MCF 10A (cell line): Measurements from ENCODE around the gene THEMIS. TPM values are rescaled to one million over a fixed set of nuclear protein-coding genes. Genes with fewer than 3 reads are reported as not detected.

ENCODE experiments used
- BruUV-seq: library from RNA; stranded (reverse); fragments of 400-500 nt; replicated peaks from 2 replicates; lab custom pipeline; 2021; lab: Mats Ljungman, UMichigan
- CTCF ChIA-PET: fragments of 300-600 bp; sonication (Branson Sonifier 250); formaldehyde crosslinking; extraction: SDS; loops from one replicate; lab custom pipeline; 2021; ENCODE audit warnings: antibody characterized with exemption, inconsistent platforms; lab: Yijun Ruan, JAX
- POLR2A ChIA-PET: fragments of 300-600, 350-650 bp; sonication (Branson Sonifier 250); formaldehyde crosslinking; extraction: SDS; loops from one replicate; lab custom pipeline; 2020; ENCODE audit warnings: antibody characterized with exemption, inconsistent platforms; lab: Yijun Ruan, JAX
- DNase-seq: peaks from one replicate; pipeline ENCODE4 v3.0.0-alpha.2; 2018; ENCODE audit not compliant: unreplicated experiment
- H3K27ac Mint-ChIP-seq: one replicate; pipeline ENCODE4 v1.8.0; 2022; ENCODE audit warnings: mild to moderate bottlenecking, low read depth, mixed read lengths; ENCODE audit not compliant: unreplicated experiment
- H3K27me3 Mint-ChIP-seq: one replicate; pipeline ENCODE4 v1.8.0; 2022; ENCODE audit warnings: mixed read lengths; ENCODE audit not compliant: insufficient read depth, unreplicated experiment
- H3K36me3 Mint-ChIP-seq: one replicate; pipeline ENCODE4 v1.8.0; 2022; ENCODE audit warnings: mild to moderate bottlenecking, moderate library complexity, mixed read lengths; ENCODE audit not compliant: insufficient read depth, unreplicated experiment
- H3K4me1 Mint-ChIP-seq: one replicate; pipeline ENCODE4 v1.8.0; 2022; ENCODE audit warnings: mixed read lengths; ENCODE audit not compliant: insufficient read depth, unreplicated experiment
- H3K4me3 Mint-ChIP-seq: one replicate; pipeline ENCODE4 v1.8.0; 2022; ENCODE audit warnings: mild to moderate bottlenecking, moderate library complexity, mixed read lengths; ENCODE audit not compliant: unreplicated experiment
- H3K9me3 Mint-ChIP-seq: one replicate; pipeline ENCODE4 v1.8.0; 2022; ENCODE audit warnings: mixed read lengths; ENCODE audit not compliant: unreplicated experiment
- CTCF ChIP-seq: fragments of 200-600 bp; IDR thresholded peaks from one replicate; pipeline ENCODE4 v1.8.0; 2022; ENCODE audit warnings: antibody characterized with exemption, mild to moderate bottlenecking; ENCODE audit not compliant: unreplicated experiment
- intact Hi-C: fragments of 100-400 bp; cut with micrococcal nuclease; formaldehyde crosslinking; loops from 2 replicates; pipeline ENCODE4 v1.14.1; 2022
- total RNA-seq: library from RNA; stranded (reverse); gene quantifications from 2 replicates; pipeline ENCODE4 v1.2.3, GENCODE V29; 2022

Gene THEMIS
- total RNA-seq, 1 experiment from 2014 or later = not detected

GRCh38 chr6:127880429-127880828 lies 20.4 kb downstream of the THEMIS start:
- no peaks in the 10 kb centered on the region for H3K27me3 Mint-ChIP-seq
- no peaks in the 10 kb centered on the region for H3K9me3 Mint-ChIP-seq
- H3K36me3 Mint-ChIP-seq = no peaks in the 10 kb centered on the region
- ChIA-PET POLR2A (no interaction called here), CTCF (interaction anchor here (0.8 to 1.1 kb wide), 2 partner anchors 22 to 25 kb away, joined by 3 read pairs; no protein-coding TSS in a partner anchor)
- no peaks in the 10 kb centered on the region for H3K4me1 Mint-ChIP-seq
- no peak for TF ChIP-seq CTCF
- intact Hi-C loops = loop anchor here (10.0 kb wide), 1 partner anchor 134 kb away; no protein-coding TSS in a partner anchor
- H3K4me3 Mint-ChIP-seq = no peak overlapping the region
- BruUV-seq = no TSS peak
- no peak for DNase-seq
- H3K27ac Mint-ChIP-seq = no peak overlapping the region

GRCh38 chr6:127879685-127880084 lies 21.2 kb downstream of the THEMIS start:
- no peaks in the 10 kb centered on the region for H3K27me3 Mint-ChIP-seq
- no peak for TF ChIP-seq CTCF
- no peaks in the 10 kb centered on the region for H3K4me1 Mint-ChIP-seq
- H3K36me3 Mint-ChIP-seq = no peaks in the 10 kb centered on the region
- ChIA-PET CTCF (interaction anchor here (0.6 to 0.8 kb wide), 3 partner anchors 11 to 673 kb away, joined by 3 read pairs; no protein-coding TSS in a partner anchor), POLR2A (interaction anchor here (0.7 kb wide), 1 partner anchor 592 kb away, joined by 5 read pairs; no protein-coding TSS in a partner anchor)
- DNase-seq = no peak
- H3K4me3 Mint-ChIP-seq = no peak overlapping the region
- no peaks in the 10 kb centered on the region for H3K9me3 Mint-ChIP-seq
- no TSS peak for BruUV-seq
- intact Hi-C loops = loop anchor here (10.0 kb wide), 1 partner anchor 135 kb away; no protein-coding TSS in a partner anchor
- no peak overlapping the region for H3K27ac Mint-ChIP-seq

- no peak for TF ChIP-seq CTCF
- H3K27ac Mint-ChIP-seq = no peak overlapping the region
- ChIA-PET POLR2A (interaction anchor here (0.7 kb wide), 1 partner anchor 640 kb away, joined by 3 read pairs; no protein-coding TSS in a partner anchor), CTCF (interaction anchor here (0.6 kb wide), 1 partner anchor 1537 kb away, joined by 4 read pairs; no protein-coding TSS in a partner anchor)
- no TSS peak for BruUV-seq
- H3K4me1 Mint-ChIP-seq = no peaks in the 10 kb centered on the region
- no peaks in the 10 kb centered on the region for H3K9me3 Mint-ChIP-seq
- intact Hi-C loops = no loop called here
- DNase-seq = no peak
- H3K27me3 Mint-ChIP-seq = no peaks in the 10 kb centered on the region
- no peaks in the 10 kb centered on the region for H3K36me3 Mint-ChIP-seq
- H3K4me3 Mint-ChIP-seq = no peak overlapping the region
Observed at GRCh38 chr6:127878115-127878514, 22.7 kb downstream of the THEMIS start.

GRCh38 chr6:127877231-127877630 lies 23.6 kb downstream of the THEMIS start:
- intact Hi-C loops = no loop called here
- CTCF ChIA-PET = no interaction called here
- no peaks in the 10 kb centered on the region for H3K27me3 Mint-ChIP-seq
- TF ChIP-seq CTCF = no peak
- no peaks in the 10 kb centered on the region for H3K36me3 Mint-ChIP-seq
- DNase-seq = no peak
- POLR2A ChIA-PET = interaction anchor here (0.7 kb wide), 1 partner anchor 14 kb away, joined by 3 read pairs; no protein-coding TSS in a partner anchor
- H3K4me1 Mint-ChIP-seq = no peaks in the 10 kb centered on the region
- H3K27ac Mint-ChIP-seq = no peak overlapping the region
- no TSS peak for BruUV-seq
- no peak overlapping the region for H3K4me3 Mint-ChIP-seq
- H3K9me3 Mint-ChIP-seq = no peaks in the 10 kb centered on the region
